ENCODE data around the gene SLC6A18.

The SLC6A18 gene

GRCh38 chr5:1294835-1295649 is 69.9 kb downstream of the SLC6A18 start, which contains the start of gene TERT:
TSS of gene TERT (minus strand) at chr5:1295068. CDS start at chr5:1294989, 79 bp downstream.
- peaks cover 0 to 31% of the 10 kb centered on the region in 2 donors for H3K27me3 ChIP-seq (ENCODE audit: control insufficient read depth in 1 of 2, insufficient read depth in 2 of 2, low read length in 2 of 2)
- H3K9ac ChIP-seq (ENCODE audit: low read length), result no peak within 1 kb of the TSS
- H3K4me1 ChIP-seq (ENCODE audit: insufficient read depth, low read length), result no peaks in the 10 kb centered on the region
- H3K9me3 ChIP-seq (ENCODE audit: low read length), result no peaks in the 10 kb centered on the region
- H3K27ac ChIP-seq (ENCODE audit: low read depth, low read length), result no peak within 1 kb of the TSS
- no peaks in the 10 kb centered on the region for H3K36me3 ChIP-seq (ENCODE audit: insufficient read depth, low read length)
- no peak within 1 kb of the TSS for H3K4me3 ChIP-seq (ENCODE audit: low read depth in 1 of 2, low read length in 2 of 2)

DNA sequence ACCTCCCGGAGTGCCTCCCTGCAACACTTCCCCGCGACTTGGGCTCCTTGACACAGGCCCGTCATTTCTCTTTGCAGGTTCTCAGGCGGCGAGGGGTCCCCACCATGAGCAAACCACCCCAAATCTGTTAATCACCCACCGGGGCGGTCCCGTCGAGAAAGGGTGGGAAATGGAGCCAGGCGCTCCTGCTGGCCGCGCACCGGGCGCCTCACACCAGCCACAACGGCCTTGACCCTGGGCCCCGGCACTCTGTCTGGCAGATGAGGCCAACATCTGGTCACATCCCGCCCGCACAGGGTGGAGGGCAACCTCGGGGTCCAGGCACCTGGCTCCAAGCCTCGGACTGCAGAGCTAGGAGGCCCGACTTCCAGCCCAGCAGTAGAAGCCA is 70.5 kb downstream of the SLC6A18 start:
- Histone ChIP-seq H3K4me1 (ENCODE audit: insufficient read depth, low read length) (no peaks in the 10 kb centered on the region), H3K4me3 (ENCODE audit: low read depth in 1 of 2, low read length in 2 of 2) (no peak overlapping the region), H3K9ac (ENCODE audit: low read length) (no peak overlapping the region), H3K9me3 (ENCODE audit: low read length) (no peaks in the 10 kb centered on the region), H3K36me3 (ENCODE audit: insufficient read depth, low read length) (no peaks in the 10 kb centered on the region), H3K27me3 (ENCODE audit: control insufficient read depth in 1 of 2, insufficient read depth in 2 of 2, low read length in 2 of 2) (peaks cover 0 to 31% of the 10 kb centered on the region in 2 donors), H3K27ac (ENCODE audit: low read depth, low read length) (no peak overlapping the region)
